Mesodermal cell (in vitro differentiated cells): ENCODE measurements around the gene COQ10A.

ENCODE experiments used
- H3K27ac ChIP-seq: 2 replicates; pipeline ENCODE4 v1.7.0; 2013; ENCODE audit warnings: mild to moderate bottlenecking, low read depth, low read length, moderate library complexity; ENCODE audit not compliant: severe bottlenecking
- H3K36me3 ChIP-seq: 2 replicates; pipeline ENCODE4 v1.7.1; 2013; ENCODE audit warnings: mild to moderate bottlenecking, low read length, moderate library complexity; ENCODE audit not compliant: control insufficient read depth, insufficient read depth
- H3K4me1 ChIP-seq: one replicate; pipeline ENCODE4 v1.7.1; 2013; ENCODE audit warnings: mild to moderate bottlenecking, low read length; ENCODE audit not compliant: insufficient read depth, control insufficient read depth, poor library complexity, severe bottlenecking
- H3K4me3 ChIP-seq: 2 replicates; pipeline ENCODE4 v1.7.0; 2013; ENCODE audit warnings: low read length, control low read depth, mild to moderate bottlenecking; ENCODE audit not compliant: insufficient read depth, poor library complexity, severe bottlenecking; ENCODE audit errors: extremely low read depth
- H3K9me3 ChIP-seq: 2 replicates; pipeline ENCODE4 v1.7.1; 2013; ENCODE audit warnings: mild to moderate bottlenecking, low read length, moderate library complexity; ENCODE audit not compliant: control insufficient read depth
- WGBS, 2 experiments: methylation state at CpG; one replicate each; pipeline ENCODE4 v1.1.5; 2013; ENCODE audit warnings: missing lambda C conversion rate in 2 of 2; ENCODE audit not compliant: insufficient coverage in 2 of 2; 5-methylcytosine and 5-hydroxymethylcytosine counted together

The COQ10A gene

DNA sequence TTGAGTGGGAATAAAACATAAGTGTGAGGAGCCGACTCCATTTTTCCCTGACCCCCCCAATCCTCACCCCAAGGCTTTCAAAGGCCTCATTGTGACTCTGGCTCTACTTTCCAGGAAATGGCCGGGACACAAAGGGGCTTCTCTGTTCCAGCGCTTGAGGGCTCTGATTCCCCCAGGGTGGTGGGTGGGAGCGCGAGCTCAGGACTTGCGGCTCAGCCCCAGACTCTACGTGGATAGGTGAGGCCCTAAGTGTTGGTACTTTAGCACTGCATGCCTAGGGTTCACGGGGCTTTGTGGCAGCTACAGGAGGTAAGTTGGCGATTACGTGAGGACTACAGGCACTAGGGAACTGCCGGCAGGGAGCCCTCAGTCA lies 48.5 kb downstream of the COQ10A start:
- Histone ChIP-seq H3K9me3 (no peaks in the 10 kb centered on the region), H3K27ac (peak overlapping the region; percentile 86), H3K4me3 (peak overlapping the region; percentile 85), H3K36me3 (peaks cover 51% of the 10 kb centered on the region), H3K4me1 (peaks cover 11% of the 10 kb centered on the region)
- WGBS, 2 experiments: 0 to 1% methylated on average over 6 to 7 of the region's 11 CpGs

DNA sequence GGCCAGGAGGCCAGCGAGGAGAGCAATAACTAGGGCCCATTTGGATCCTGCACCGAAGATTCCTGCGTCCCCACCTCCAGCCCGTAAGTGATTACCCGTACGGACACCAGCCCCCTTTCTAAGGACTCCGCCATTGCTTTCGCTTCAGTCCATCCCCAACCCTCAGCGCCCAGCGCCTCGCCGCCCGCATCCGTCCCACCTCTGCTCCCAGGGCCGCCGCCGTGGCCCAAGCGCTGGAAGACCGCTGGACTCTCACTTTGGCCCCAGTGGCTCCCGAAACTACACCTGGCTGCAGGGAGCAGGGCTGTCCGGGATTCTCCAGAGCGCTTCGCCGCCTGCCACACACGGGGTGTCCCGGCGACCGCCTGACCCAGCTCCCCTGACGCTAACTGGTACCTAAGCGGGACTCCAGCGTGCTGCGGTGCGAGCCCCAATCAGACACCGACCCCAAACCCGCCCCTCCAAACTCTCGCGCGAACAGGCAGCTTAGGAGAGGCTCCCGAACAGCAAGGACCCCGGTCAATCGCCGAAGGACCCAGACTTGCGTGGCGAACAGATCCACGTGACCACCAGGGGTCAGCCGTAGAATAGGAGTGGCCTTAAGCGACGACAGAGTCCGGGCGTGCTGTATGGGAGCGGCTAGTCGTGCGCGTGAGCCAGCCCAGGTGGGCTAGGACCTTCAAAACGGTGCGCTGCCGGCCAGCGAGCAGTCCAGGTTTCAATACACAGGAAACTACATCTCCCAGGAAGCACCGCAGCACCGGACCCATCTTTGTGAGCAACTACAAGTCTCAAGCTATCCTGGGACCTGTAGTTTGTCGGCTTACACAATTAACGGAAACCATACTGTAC lies 49.1 kb downstream of the COQ10A start, which contains the start of gene CNPY2:
CNPY2 (minus strand) TSS at position 367 of the 852 bp plus-strand sequence. CDS start 771 bp downstream, outside the sequence.
- H3K4me1 ChIP-seq: peaks cover 11% of the 10 kb centered on the region
- peaks cover 45% of the 10 kb centered on the region for H3K36me3 ChIP-seq
- H3K9me3 ChIP-seq: no peaks in the 10 kb centered on the region
- H3K4me3 ChIP-seq: peak within 1 kb of the TSS; percentile 85
- peak within 1 kb of the TSS; percentile 86 for H3K27ac ChIP-seq
- WGBS, 2 experiments: 0% methylated on average over 61 of the region's 62 CpGs

DNA sequence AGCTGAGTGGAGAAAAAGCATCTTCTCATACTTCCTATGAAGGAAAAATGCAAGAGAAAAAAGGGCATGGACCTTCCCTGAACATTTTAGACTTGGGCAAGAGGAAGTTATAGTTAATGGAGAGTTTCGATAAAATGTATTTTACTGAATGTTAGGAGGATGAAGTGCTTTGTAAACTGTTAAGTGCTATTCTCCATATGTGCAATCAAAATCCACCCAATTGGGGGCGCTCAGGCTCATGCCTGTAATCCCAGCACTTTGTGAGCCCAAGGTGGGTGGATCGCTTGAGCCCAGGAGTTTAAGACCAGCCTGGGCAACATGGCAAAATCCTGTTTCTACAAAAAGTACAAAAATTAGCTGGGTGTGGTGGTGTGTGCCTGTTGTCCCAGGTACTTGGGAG lies 50.9 kb downstream of the COQ10A start:
- no peaks in the 10 kb centered on the region for H3K9me3 ChIP-seq
- H3K4me3 ChIP-seq: no peak overlapping the region
- H3K4me1 ChIP-seq: peaks cover 11% of the 10 kb centered on the region
- H3K36me3 ChIP-seq: peaks cover 41% of the 10 kb centered on the region
- H3K27ac ChIP-seq: no peak overlapping the region
- 50 to 92% methylated on average over 2 to 3 of the region's 3 CpGs for WGBS, 2 experiments
